Astrocyte (in vitro differentiated cells and primary cell): ENCODE measurements around the gene SLC6A15. TPM values are rescaled to one million over a fixed set of nuclear protein-coding genes. Genes with fewer than 3 reads are reported as not detected.

Source experiments
- DNase-seq: peaks from one replicate; pipeline ENCODE4 v3.0.0-alpha.2; 2010; ENCODE audit warnings: low read depth
- FAIRE-seq: peaks from 2 replicates; lab custom pipeline; 2011; peaks lifted over from hg19 to GRCh38; lab: Jason Lieb, UNC
- H2AFZ ChIP-seq: 2 replicates; pipeline ENCODE4 v1.6.0; 2012; ENCODE audit warnings: low read depth, low read length, inconsistent platforms
- H3K27ac ChIP-seq: 2 replicates; pipeline ENCODE4 v1.5.1; 2011; ENCODE audit warnings: low read depth, low read length, inconsistent platforms
- H3K27me3 ChIP-seq: 2 replicates; pipeline ENCODE4 v1.6.0; 2011; ENCODE audit warnings: low read length, inconsistent platforms; ENCODE audit not compliant: insufficient read depth
- H3K36me3 ChIP-seq: 2 replicates; pipeline ENCODE4 v1.5.1; 2011; ENCODE audit warnings: low read length, inconsistent platforms; ENCODE audit not compliant: insufficient read depth
- H3K4me1 ChIP-seq: 2 replicates; pipeline ENCODE4 v1.5.1; 2011; ENCODE audit warnings: low read length, inconsistent platforms; ENCODE audit not compliant: insufficient read depth
- H3K4me2 ChIP-seq: 2 replicates; pipeline ENCODE4 v1.6.0; 2012; ENCODE audit warnings: low read length, inconsistent platforms
- H3K4me3 ChIP-seq: 2 replicates; pipeline ENCODE4 v1.5.1; 2011; ENCODE audit warnings: low read depth, mild to moderate bottlenecking, low read length, inconsistent platforms; ENCODE audit not compliant: insufficient read depth
- H3K79me2 ChIP-seq: 2 replicates; pipeline ENCODE4 v1.6.0; 2012; ENCODE audit warnings: mild to moderate bottlenecking, low read length, inconsistent platforms; ENCODE audit not compliant: insufficient read depth
- H3K9ac ChIP-seq: 2 replicates; pipeline ENCODE4 v1.6.0; 2012; ENCODE audit warnings: mild to moderate bottlenecking, low read length, inconsistent platforms
- H3K9me3 ChIP-seq: 2 replicates; pipeline ENCODE4 v1.5.1; 2012; ENCODE audit warnings: low read depth, mild to moderate bottlenecking, low read length, inconsistent platforms; ENCODE audit not compliant: insufficient read depth
- H4K20me1 ChIP-seq: 2 replicates; pipeline ENCODE4 v1.6.0; 2012; ENCODE audit warnings: low read length, inconsistent platforms; ENCODE audit not compliant: insufficient read depth
- H3K27ac Mint-ChIP-seq: one replicate; pipeline ENCODE4 v1.8.0; 2021; ENCODE audit warnings: mild to moderate bottlenecking, mixed read lengths; ENCODE audit not compliant: unreplicated experiment
- H3K27me3 Mint-ChIP-seq: one replicate; pipeline ENCODE4 v1.8.0; 2021; ENCODE audit warnings: low read depth, mixed read lengths; ENCODE audit not compliant: unreplicated experiment
- H3K36me3 Mint-ChIP-seq: one replicate; pipeline ENCODE4 v1.8.0; 2021; ENCODE audit warnings: low read depth, mixed read lengths; ENCODE audit not compliant: unreplicated experiment
- H3K4me1 Mint-ChIP-seq: one replicate; pipeline ENCODE4 v1.8.0; 2021; ENCODE audit warnings: low read depth, mixed read lengths; ENCODE audit not compliant: unreplicated experiment
- H3K4me3 Mint-ChIP-seq: one replicate; pipeline ENCODE4 v1.8.0; 2021; ENCODE audit warnings: mild to moderate bottlenecking, moderate library complexity, mixed read lengths; ENCODE audit not compliant: unreplicated experiment
- H3K9me3 Mint-ChIP-seq: one replicate; pipeline ENCODE4 v1.8.0; 2021; ENCODE audit warnings: mild to moderate bottlenecking, mixed read lengths; ENCODE audit not compliant: unreplicated experiment
- CTCF ChIP-seq: IDR thresholded peaks from 2 replicates; pipeline ENCODE4 v1.5.1; 2011; ENCODE audit warnings: low read depth, mild to moderate bottlenecking, inconsistent platforms, low read length, moderate library complexity; ENCODE audit not compliant: insufficient read depth
- EZH2 ChIP-seq: IDR thresholded peaks from 2 replicates; pipeline ENCODE4 v1.6.1; 2012; ENCODE audit warnings: mild to moderate bottlenecking, low read length, inconsistent platforms; ENCODE audit not compliant: insufficient read depth
- total RNA-seq: library from RNA; stranded (reverse); gene quantifications from 2 replicates; pipeline ENCODE4 v1.2.1, GENCODE V29; 2021

Gene SLC6A15
- total RNA-seq, 1 donor from 2014 or later: 16.7 TPM

GRCh38 chr12:84856156-84856900 lies 56.3 kb downstream of the SLC6A15 start:
- Histone ChIP-seq H3K79me2 (no peaks in the 10 kb centered on the region), H3K27me3 (no peaks in the 10 kb centered on the region), H4K20me1 (no peaks in the 10 kb centered on the region), H3K9me3 (no peaks in the 10 kb centered on the region), H3K36me3 (no peaks in the 10 kb centered on the region), H3K4me1 (no peaks in the 10 kb centered on the region), H3K9ac (no peak overlapping the region), H3K27ac (no peak overlapping the region), H3K4me2 (no peak overlapping the region), H2AFZ (no peak overlapping the region), H3K4me3 (no peak overlapping the region)
- H3K27ac Mint-ChIP-seq: no peak overlapping the region
- H3K4me3 Mint-ChIP-seq: no peak overlapping the region
- no peak for FAIRE-seq
- peaks cover 1% of the 10 kb centered on the region for H3K9me3 Mint-ChIP-seq
- no peaks in the 10 kb centered on the region for H3K36me3 Mint-ChIP-seq
- TF ChIP-seq EZH2: no peak
- TF ChIP-seq CTCF: no peak
- DNase-seq: no peak
- no peaks in the 10 kb centered on the region for H3K27me3 Mint-ChIP-seq
- peaks cover 7% of the 10 kb centered on the region for H3K4me1 Mint-ChIP-seq

DNA sequence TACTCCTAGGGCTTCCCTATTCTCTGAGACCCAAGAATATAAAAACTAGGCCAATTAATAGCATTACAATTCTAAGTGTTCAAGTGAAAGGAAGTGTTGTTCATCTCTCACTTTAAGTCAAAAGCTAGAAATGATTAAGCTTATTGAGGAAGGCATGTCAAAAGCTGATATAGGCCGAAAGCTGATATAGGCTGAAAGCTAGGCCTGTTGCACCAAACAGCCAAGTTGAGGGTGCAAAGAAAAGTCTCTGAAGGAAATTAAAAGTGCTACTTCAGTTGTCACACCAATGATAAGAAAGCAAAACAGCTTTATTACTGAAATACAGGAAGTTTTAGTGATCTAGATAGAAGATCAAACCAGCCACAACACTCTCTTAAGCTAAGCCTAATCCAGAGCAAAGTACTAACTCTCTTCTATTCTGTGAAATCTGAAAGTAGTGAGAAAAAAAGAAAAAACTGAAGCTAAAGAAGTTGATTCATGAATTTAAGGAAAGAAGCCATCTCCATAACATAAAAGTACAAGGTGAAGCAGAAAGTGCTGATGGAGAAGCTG lies 68.9 kb downstream of the SLC6A15 start:
- H3K79me2 ChIP-seq: no peaks in the 10 kb centered on the region
- Mint-ChIP-seq H3K36me3 (no peaks in the 10 kb centered on the region), H3K4me1 (no peaks in the 10 kb centered on the region), H3K27ac (no peak overlapping the region), H3K4me3 (no peak overlapping the region), H3K9me3 (no peaks in the 10 kb centered on the region), H3K27me3 (no peaks in the 10 kb centered on the region)
- no peak overlapping the region for H3K27ac ChIP-seq
- TF ChIP-seq CTCF (no peak), EZH2 (no peak)
- H3K9me3 ChIP-seq: no peaks in the 10 kb centered on the region
- no peak overlapping the region for H3K4me3 ChIP-seq
- H3K4me2 ChIP-seq: no peak overlapping the region
- H3K36me3 ChIP-seq: no peaks in the 10 kb centered on the region
- FAIRE-seq (no peak), DNase-seq (no peak)
- no peak overlapping the region for H2AFZ ChIP-seq
- no peaks in the 10 kb centered on the region for H3K4me1 ChIP-seq
- H3K9ac ChIP-seq: no peak overlapping the region
- no peaks in the 10 kb centered on the region for H3K27me3 ChIP-seq
- no peaks in the 10 kb centered on the region for H4K20me1 ChIP-seq
